H1 (cell line): ENCODE results near the gene EPB41L4B. TPM values are rescaled to one million over a fixed set of nuclear protein-coding genes. Genes with fewer than 3 reads are reported as not detected.

Source experiments
- CTCF ChIA-PET: fragments of 300-600 bp; sonication (Branson Sonifier 250); formaldehyde crosslinking; loops from one replicate; lab custom pipeline; 2021; ENCODE audit not compliant: partially characterized antibody; lab: Charles Lee
- POLR2A ChIA-PET: fragments of 300-600 bp; sonication (Branson Sonifier 250); formaldehyde crosslinking; loops from one replicate; lab custom pipeline; 2021; ENCODE audit warnings: inconsistent platforms; ENCODE audit not compliant: partially characterized antibody; lab: Charles Lee
- DNase-seq, 2 experiments: peaks; one replicate each; pipeline versions ENCODE4 v3.0.0 to v3.0.0-alpha.2; 2010 to 2022; ENCODE audit warnings: low spot score in 2 of 2, low read depth in 1 of 2, mixed read lengths in 1 of 2
- FAIRE-seq: peaks from 2 replicates; lab custom pipeline; 2011; peaks lifted over from hg19 to GRCh38; lab: Jason Lieb, UNC
- H2AFZ ChIP-seq: 2 replicates; pipeline ENCODE4 v1.8.1; 2012; ENCODE audit warnings: low read length, inconsistent platforms
- H2AK5ac ChIP-seq: 2 replicates; pipeline ENCODE4 v1.6.1; 2013; ENCODE audit warnings: low read depth, low read length
- H2BK120ac ChIP-seq: replicated peaks from 2 replicates; pipeline ENCODE3; 2013; ENCODE audit warnings: low read depth, low read length, inconsistent platforms
- H2BK12ac ChIP-seq: 2 replicates; pipeline ENCODE4 v1.6.1; 2013; ENCODE audit warnings: low read depth, low read length
- H2BK15ac ChIP-seq: 2 replicates; pipeline ENCODE4 v1.6.1; 2013; ENCODE audit warnings: low read length
- H2BK20ac ChIP-seq: 2 replicates; pipeline ENCODE4 v1.6.1; 2013; ENCODE audit warnings: low read length
- H2BK5ac ChIP-seq: 2 replicates; pipeline ENCODE4 v1.6.1; 2013; ENCODE audit warnings: low read depth, low read length
- H3K14ac ChIP-seq: 2 replicates; pipeline ENCODE4 v1.6.1; 2013; ENCODE audit warnings: inconsistent platforms; ENCODE audit not compliant: insufficient read length
- H3K18ac ChIP-seq: 2 replicates; pipeline ENCODE4 v1.6.1; 2013; ENCODE audit warnings: low read length; ENCODE audit errors: extremely low read depth
- H3K23ac ChIP-seq: 2 replicates; pipeline ENCODE4 v1.6.1; 2013; ENCODE audit warnings: inconsistent platforms; ENCODE audit not compliant: insufficient read length
- H3K23me2 ChIP-seq: 2 replicates; pipeline ENCODE4 v1.6.1; 2013; ENCODE audit warnings: low read depth, low read length
- H3K27ac ChIP-seq: 2 replicates; pipeline ENCODE4 v1.6.1; 2011; ENCODE audit warnings: low read depth, low read length, inconsistent platforms
- H3K27me3 ChIP-seq, 4 experiments: replicated peaks in 1 of 4; 1 replicate in 1 of 4; 2 replicates in 3 of 4; pipeline versions ENCODE4 v1.6.1 to v1.8.1; 2011 to 2013; ENCODE audit warnings: low read length in 3 of 4, mild to moderate bottlenecking in 3 of 4, inconsistent platforms in 2 of 4, mixed read lengths in 2 of 4, moderate library complexity in 1 of 4; ENCODE audit not compliant: control insufficient read depth in 3 of 4, insufficient read depth in 3 of 4; ENCODE audit errors: extremely low read depth in 1 of 4
- H3K36me3 ChIP-seq, 4 experiments: 2 replicates each; pipeline versions ENCODE4 v1.6.1 to v1.8.1; 2011 to 2013; ENCODE audit warnings: mild to moderate bottlenecking in 4 of 4, low read length in 3 of 4, moderate library complexity in 2 of 4, control low read depth in 1 of 4, inconsistent platforms in 1 of 4; ENCODE audit not compliant: insufficient read depth in 4 of 4, control insufficient read depth in 2 of 4
- H3K4ac ChIP-seq: replicated peaks from 2 replicates; pipeline ENCODE3; 2013; ENCODE audit warnings: low read length, low read depth, mixed read lengths, inconsistent platforms; ENCODE audit not compliant: insufficient read length
- H3K4me1 ChIP-seq, 4 experiments: replicated peaks in 1 of 4; 1 replicate in 1 of 4; 2 replicates in 3 of 4; pipeline versions ENCODE4 v1.6.1 to v1.8.1; 2011 to 2013; ENCODE audit warnings: low read length in 3 of 4, inconsistent platforms in 2 of 4, mixed read lengths in 1 of 4; ENCODE audit not compliant: insufficient read depth in 4 of 4, control insufficient read depth in 3 of 4
- H3K4me2 ChIP-seq, 2 experiments: 2 replicates each; pipeline versions ENCODE4 v1.6.1 to v1.8.1; 2011 to 2013; ENCODE audit warnings: low read depth in 2 of 2, low read length in 2 of 2, control low read depth in 1 of 2, inconsistent platforms in 1 of 2, mild to moderate bottlenecking in 1 of 2; ENCODE audit not compliant: insufficient read depth in 1 of 2
- H3K4me3 ChIP-seq, 4 experiments: fragments of 200-600, 300-600 bp in 1 of 4; sonication (generic), shearing (Covaris generic), sonication (Bioruptor Twin) in 1 of 4; 2 replicates each; pipeline versions ENCODE4 v1.5.1 to v1.8.1; 2011 to 2016; ENCODE audit warnings: low read length in 4 of 4, low read depth in 3 of 4, control low read depth in 2 of 4, inconsistent platforms in 2 of 4, mild to moderate bottlenecking in 2 of 4, mixed read lengths in 1 of 4, moderate library complexity in 1 of 4; ENCODE audit not compliant: insufficient read depth in 2 of 4; ENCODE audit errors: extremely low read depth in 1 of 4
- H3K56ac ChIP-seq: replicated peaks from 2 replicates; pipeline ENCODE3; 2013; ENCODE audit warnings: low read depth, mild to moderate bottlenecking, mixed read lengths, low read length, inconsistent platforms; ENCODE audit not compliant: insufficient read length
- H3K79me1 ChIP-seq: 2 replicates; pipeline ENCODE4 v1.6.1; 2013; ENCODE audit warnings: low read depth, low read length, control low read depth
- H3K79me2 ChIP-seq, 2 experiments: 2 replicates each; pipeline versions ENCODE4 v1.6.1 to v1.8.1; 2012 to 2013; ENCODE audit warnings: low read length in 2 of 2, mild to moderate bottlenecking in 2 of 2, inconsistent platforms in 1 of 2; ENCODE audit not compliant: insufficient read depth in 2 of 2, control insufficient read depth in 1 of 2
- H3K9ac ChIP-seq, 4 experiments: replicated peaks in 1 of 4; 1 replicate in 1 of 4; 2 replicates in 3 of 4; pipeline versions ENCODE4 v1.6.1 to v1.8.1; 2011 to 2013; ENCODE audit warnings: low read depth in 3 of 4, low read length in 3 of 4, control low read depth in 2 of 4, mild to moderate bottlenecking in 2 of 4, moderate library complexity in 2 of 4, inconsistent platforms in 1 of 4; ENCODE audit errors: extremely low read depth in 1 of 4
- H3K9me3 ChIP-seq, 2 experiments: 2 replicates each; pipeline versions ENCODE4 v1.6.1 to v1.8.1; 2012 to 2013; ENCODE audit warnings: mild to moderate bottlenecking in 2 of 2, moderate library complexity in 2 of 2, control low read depth in 1 of 2, inconsistent platforms in 1 of 2, low read depth in 1 of 2, low read length in 1 of 2, mixed read lengths in 1 of 2; ENCODE audit not compliant: insufficient read depth in 2 of 2
- H4K20me1 ChIP-seq, 2 experiments: replicated peaks in 1 of 2; 2 replicates each; pipeline versions ENCODE3 to v1.8.1; 2011 to 2013; ENCODE audit warnings: inconsistent platforms in 2 of 2, low read length in 2 of 2, mild to moderate bottlenecking in 1 of 2; ENCODE audit not compliant: insufficient read depth in 2 of 2, control insufficient read depth in 1 of 2
- H4K5ac ChIP-seq: 2 replicates; pipeline ENCODE4 v1.6.1; 2013; ENCODE audit warnings: low read length, low read depth, mixed read lengths, inconsistent platforms; ENCODE audit not compliant: insufficient read length
- H4K8ac ChIP-seq: 2 replicates; pipeline ENCODE4 v1.8.0; 2013; ENCODE audit warnings: mild to moderate bottlenecking, moderate library complexity, low read length, inconsistent platforms; ENCODE audit not compliant: insufficient read depth; ENCODE audit errors: extremely low read depth
- H4K91ac ChIP-seq: replicated peaks from 2 replicates; pipeline ENCODE3; 2013; ENCODE audit warnings: low read length, mixed read lengths, inconsistent platforms; ENCODE audit not compliant: insufficient read length
- CEBPB ChIP-seq: IDR thresholded peaks from 2 replicates; pipeline ENCODE4 v1.6.1; 2012; ENCODE audit warnings: low read depth, low read length
- CREB1 ChIP-seq: IDR thresholded peaks from 2 replicates; pipeline ENCODE4 v1.6.1; 2012; ENCODE audit warnings: inconsistent platforms
- CTCF ChIP-seq, 3 experiments: IDR thresholded peaks; 1 replicate in 2 of 3; 2 replicates in 1 of 3; pipeline versions ENCODE4 v1.5.1 to v1.6.1; 2011; ENCODE audit warnings: low read length in 3 of 3, mild to moderate bottlenecking in 3 of 3, inconsistent platforms in 2 of 3, low read depth in 1 of 3, moderate library complexity in 1 of 3; ENCODE audit not compliant: insufficient read depth in 1 of 3; ENCODE audit errors: control extremely low read depth in 1 of 3
- NRF1 ChIP-seq: IDR thresholded peaks from 2 replicates; pipeline ENCODE4 v1.6.1; 2011; ENCODE audit warnings: mild to moderate bottlenecking, low read depth, low read length, improper control_type of control experiment
- PHF8 ChIP-seq: fragments of 200-600 bp; sonication (generic); conservative IDR thresholded peaks from 2 replicates; pipeline ENCODE4 v1.7.1; 2012; ENCODE audit warnings: low read depth, mild to moderate bottlenecking, inconsistent platforms, low read length, moderate library complexity
- RFX5 ChIP-seq: IDR thresholded peaks from 2 replicates; pipeline ENCODE4 v1.6.1; 2011; ENCODE audit warnings: low read depth, low read length, improper control_type of control experiment, borderline replicate concordance
- RNF2 ChIP-seq: fragments of 200-900, 300-1000 bp; sonication (generic); IDR thresholded peaks from 2 replicates; pipeline ENCODE4 v1.7.1; 2016; ENCODE audit warnings: borderline replicate concordance, low read depth, mild to moderate bottlenecking, antibody characterized with exemption, low read length; ENCODE audit not compliant: poor library complexity, severe bottlenecking; ENCODE audit errors: missing control alignments
- ZNF274 ChIP-seq: IDR thresholded peaks from 2 replicates; pipeline ENCODE4 v1.7.0; 2012; ENCODE audit warnings: low read length, borderline replicate concordance; ENCODE audit errors: extremely low read depth
- WGBS, 2 experiments: shearing (Covaris generic) in 1 of 2; methylation state at CpG; one replicate each; pipeline versions ENCODE4 v1.1.6 to v1.1.7; 2013 to 2015; ENCODE audit warnings: low lambda C conversion rate in 2 of 2, mixed read lengths in 2 of 2, inconsistent platforms in 1 of 2, low coverage in 1 of 2, missing lambda C conversion rate in 1 of 2; ENCODE audit not compliant: insufficient replicate concordance in 2 of 2, insufficient coverage in 1 of 2, insufficient read length in 1 of 2; ENCODE audit errors: extremely low coverage in 1 of 2, missing lambda C conversion rate in 1 of 2; 5-methylcytosine and 5-hydroxymethylcytosine counted together
- polyA plus RNA-seq, 7 experiments: library from polyadenylated mRNA; depleted of rRNA in 3 of 7; stranded (reverse) in 5 of 7; unstranded in 2 of 7; fragments of >200 nt in 5 of 7; fragments of 200-250 nt in 2 of 7; gene quantifications; 1 replicate in 5 of 7; 2 replicates in 1 of 7; 4 replicates in 1 of 7; pipeline versions ENCODE4 v1.2.1 to v1.2.3, GENCODE V29; 2011 to 2013; ENCODE audit warnings: missing spikeins in 2 of 7, mixed read lengths in 2 of 7
- total RNA-seq: library from RNA; stranded (reverse); fragmentation: NEBNext Ultra II Directional; extraction: Animal tissue kit (Norgen Biotek cat#: 25700); gene quantifications from 2 replicates; pipeline ENCODE4 v1.2.1, GENCODE V29; 2021

EPB41L4B gene
- total and polyA plus RNA-seq, 2 of the 8 experiments (the other 6 are each of a cell fraction or from before 2014, with no cell fraction given) = 11.9 to 25.0 TPM

DNA sequence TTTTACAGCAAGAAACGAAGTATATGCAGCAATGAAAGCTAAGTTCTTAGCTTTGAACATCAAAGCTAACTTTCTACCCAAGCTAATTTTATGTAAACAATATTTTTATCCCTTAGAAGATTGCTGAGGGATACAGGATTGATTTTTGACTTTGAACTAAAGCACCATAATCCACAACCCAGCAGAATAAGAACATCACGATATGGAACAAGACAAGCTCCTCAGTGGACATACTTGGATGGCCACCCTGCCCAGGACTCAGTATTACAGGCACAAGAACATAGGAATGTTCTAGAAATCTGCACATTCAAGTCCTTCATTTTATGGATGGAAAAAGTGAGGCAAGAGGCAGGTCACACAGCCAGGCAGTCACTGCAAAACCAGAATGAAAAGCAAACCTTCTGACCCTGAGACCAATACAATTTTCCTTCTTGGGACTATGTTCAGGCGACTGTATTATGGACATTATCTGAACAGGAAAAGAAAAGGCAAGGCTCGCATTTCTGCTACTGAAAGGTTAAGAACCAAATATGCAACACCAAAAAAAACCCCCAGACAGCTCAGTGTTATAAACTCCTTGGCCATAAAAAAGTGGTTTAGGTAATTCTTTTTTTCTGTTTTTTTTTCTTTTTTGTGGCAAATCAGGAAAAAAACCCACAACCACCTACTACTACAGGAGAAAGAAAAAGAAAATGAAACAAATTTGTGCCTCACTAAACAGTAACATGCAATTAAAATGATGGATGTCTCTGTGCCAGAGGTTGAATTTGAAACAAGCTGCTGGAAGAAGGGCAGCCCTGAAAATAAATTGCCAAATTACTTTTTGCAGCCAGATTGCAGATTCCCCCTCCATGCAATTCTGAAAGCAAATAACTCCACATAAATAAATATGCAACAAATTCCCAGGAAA lies 25.4 kb downstream of the EPB41L4B start:
- no peak overlapping the region for H2BK20ac ChIP-seq
- H3K18ac ChIP-seq = no peak overlapping the region
- peaks cover 0 to 4% (median 0%) of the 10 kb centered on the region in 4 experiments; a peak in 3 of 7 replicates for H3K4me1 ChIP-seq
- H2AK5ac ChIP-seq = no peak overlapping the region
- H3K4ac ChIP-seq = no peak overlapping the region
- DNase-seq = no peak
- ChIA-PET POLR2A (interaction anchor here (0.7 to 1.6 kb wide), 3 partner anchors 12 to 86 kb away, joined by 3 to 5 read pairs (median 4); no protein-coding TSS in a partner anchor), CTCF (interaction anchor here (1.1 to 1.7 kb wide), 3 partner anchors 23 to 112 kb away, joined by 3 to 6 read pairs (median 5); no protein-coding TSS in a partner anchor)
- no peak overlapping the region for H3K4me3 ChIP-seq
- H2AFZ ChIP-seq = no peak overlapping the region
- no peak overlapping the region for H3K9ac ChIP-seq
- H3K79me1 ChIP-seq = peaks cover 24% of the 10 kb centered on the region
- H3K27me3 ChIP-seq = no peaks in the 10 kb centered on the region
- H3K4me2 ChIP-seq = no peak overlapping the region
- no peak overlapping the region for H2BK5ac ChIP-seq
- no peak overlapping the region for H2BK15ac ChIP-seq
- H3K56ac ChIP-seq = no peak overlapping the region
- no peak overlapping the region for H4K8ac ChIP-seq
- peaks cover 5 to 8% of the 10 kb centered on the region in 2 experiments for H4K20me1 ChIP-seq
- no peak overlapping the region for H4K5ac ChIP-seq
- WGBS, 2 experiments = 88% methylated on average over 4 of the region's 4 CpGs; no CpG with 5 or more reads in 1 of the 2 experiments
- no peak overlapping the region for H3K23ac ChIP-seq
- H3K14ac ChIP-seq = no peak overlapping the region
- peaks cover 0 to 92% of the 10 kb centered on the region in 2 experiments for H3K79me2 ChIP-seq
- no peak overlapping the region for H2BK12ac ChIP-seq
- no peak for FAIRE-seq
- no peaks in the 10 kb centered on the region for H3K9me3 ChIP-seq
- no peak overlapping the region for H3K27ac ChIP-seq
- H4K91ac ChIP-seq = no peak overlapping the region
- H3K36me3 ChIP-seq = no peaks in the 10 kb centered on the region
- no peaks in the 10 kb centered on the region for H3K23me2 ChIP-seq
- H2BK120ac ChIP-seq = no peak overlapping the region
- TF ChIP-seq CEBPB (no peak), NRF1 (no peak), RFX5 (no peak), ZNF274 (no peak), CREB1 (no peak), RNF2 (no peak), PHF8 (no peak), CTCF (IDR thresholded peaks at IDR 0.05; ENCODE audit: control extremely low read depth in 1 of 3, insufficient read depth in 1 of 3, low read depth in 1 of 3, low read length in 3 of 3) (no peak)
